Measurements from ENCODE around the gene ARHGAP19. TPM values are rescaled to one million over a fixed set of nuclear protein-coding genes. Genes with fewer than 3 reads are reported as not detected.

The ARHGAP19 gene, protein sequence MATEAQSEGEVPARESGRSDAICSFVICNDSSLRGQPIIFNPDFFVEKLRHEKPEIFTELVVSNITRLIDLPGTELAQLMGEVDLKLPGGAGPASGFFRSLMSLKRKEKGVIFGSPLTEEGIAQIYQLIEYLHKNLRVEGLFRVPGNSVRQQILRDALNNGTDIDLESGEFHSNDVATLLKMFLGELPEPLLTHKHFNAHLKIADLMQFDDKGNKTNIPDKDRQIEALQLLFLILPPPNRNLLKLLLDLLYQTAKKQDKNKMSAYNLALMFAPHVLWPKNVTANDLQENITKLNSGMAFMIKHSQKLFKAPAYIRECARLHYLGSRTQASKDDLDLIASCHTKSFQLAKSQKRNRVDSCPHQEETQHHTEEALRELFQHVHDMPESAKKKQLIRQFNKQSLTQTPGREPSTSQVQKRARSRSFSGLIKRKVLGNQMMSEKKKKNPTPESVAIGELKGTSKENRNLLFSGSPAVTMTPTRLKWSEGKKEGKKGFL
- total RNA-seq = 1 to 10 TPM; 8.0 to 9.8 TPM

- H3K4me1 ChIP-seq = no peaks in the 10 kb centered on the region
- peak within 1 kb of the TSS; percentile 98 for H3K27ac ChIP-seq
- TF ChIP-seq, protein P1, sequence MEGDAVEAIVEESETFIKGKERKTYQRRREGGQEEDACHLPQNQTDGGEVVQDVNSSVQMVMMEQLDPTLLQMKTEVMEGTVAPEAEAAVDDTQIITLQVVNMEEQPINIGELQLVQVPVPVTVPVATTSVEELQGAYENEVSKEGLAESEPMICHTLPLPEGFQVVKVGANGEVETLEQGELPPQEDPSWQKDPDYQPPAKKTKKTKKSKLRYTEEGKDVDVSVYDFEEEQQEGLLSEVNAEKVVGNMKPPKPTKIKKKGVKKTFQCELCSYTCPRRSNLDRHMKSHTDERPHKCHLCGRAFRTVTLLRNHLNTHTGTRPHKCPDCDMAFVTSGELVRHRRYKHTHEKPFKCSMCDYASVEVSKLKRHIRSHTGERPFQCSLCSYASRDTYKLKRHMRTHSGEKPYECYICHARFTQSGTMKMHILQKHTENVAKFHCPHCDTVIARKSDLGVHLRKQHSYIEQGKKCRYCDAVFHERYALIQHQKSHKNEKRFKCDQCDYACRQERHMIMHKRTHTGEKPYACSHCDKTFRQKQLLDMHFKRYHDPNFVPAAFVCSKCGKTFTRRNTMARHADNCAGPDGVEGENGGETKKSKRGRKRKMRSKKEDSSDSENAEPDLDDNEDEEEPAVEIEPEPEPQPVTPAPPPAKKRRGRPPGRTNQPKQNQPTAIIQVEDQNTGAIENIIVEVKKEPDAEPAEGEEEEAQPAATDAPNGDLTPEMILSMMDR (IDR thresholded peaks at IDR 0.05) = no peak
- intact Hi-C loops (cut with DNase I) = loop anchor here (5.0 kb wide), 1 partner anchor 40 kb away; the partner anchor contains the start of gene FRAT2
- H3K36me3 ChIP-seq = no peaks in the 10 kb centered on the region
- H3K9me3 ChIP-seq = no peaks in the 10 kb centered on the region
- peak within 1 kb of the TSS; percentile 72 for H3K4me3 ChIP-seq
- H3K27me3 ChIP-seq = no peaks in the 10 kb centered on the region
- H3K9ac ChIP-seq (ENCODE audit: low read depth in 2 of 2, low read length in 2 of 2) = peak within 1 kb of the TSS; percentile 79 to 89
- peak; percentile 96 for DNase-seq
Observed at GRCh38 chr10:97292097-97292861, at the start of gene ARHGAP19. Gene ARHGAP19, minus strand, starts transcription at chr10:97292637. Its CDS starts 10 bp downstream, at chr10:97292627.

DNA sequence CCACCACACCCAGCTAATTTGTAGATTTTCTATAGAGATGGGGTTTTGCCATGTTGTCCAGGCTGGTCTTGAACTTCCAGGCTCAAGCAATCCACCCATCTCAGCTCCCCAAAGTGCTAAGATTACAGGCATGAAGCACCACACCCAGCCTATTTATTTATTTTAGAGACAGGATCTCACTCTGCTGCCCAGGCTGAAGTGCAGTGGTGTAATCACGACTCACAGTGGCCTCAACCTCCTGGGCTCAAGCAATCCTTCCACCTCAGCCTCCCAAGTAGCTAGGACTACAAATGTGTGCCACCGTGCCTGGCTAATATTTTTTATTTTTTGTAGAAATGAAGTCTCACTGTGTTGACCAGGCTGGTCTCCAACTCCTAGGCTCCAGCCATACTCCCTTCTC lies 49.0 kb upstream of the ARHGAP19 start:
- no peak overlapping the region for H3K9ac ChIP-seq (ENCODE audit: low read depth in 2 of 2, low read length in 2 of 2)
- H3K9me3 ChIP-seq = no peaks in the 10 kb centered on the region
- H3K4me1 ChIP-seq = no peaks in the 10 kb centered on the region
- intact Hi-C loops (cut with DNase I) = no loop called here
- no peaks in the 10 kb centered on the region for H3K36me3 ChIP-seq
- DNase-seq = no peak
- H3K27ac ChIP-seq = no peak overlapping the region
- H3K27me3 ChIP-seq = no peaks in the 10 kb centered on the region
- TF ChIP-seq, protein P1 (IDR thresholded peaks at IDR 0.05) = no peak
- no peak overlapping the region for H3K4me3 ChIP-seq

GRCh38 chr10:97338041-97338440 lies 45.6 kb upstream of the ARHGAP19 start:
- DNase-seq = no peak
- Histone ChIP-seq H3K9ac (ENCODE audit: low read depth in 2 of 2, low read length in 2 of 2) (no peak overlapping the region), H3K9me3 (no peaks in the 10 kb centered on the region), H3K4me3 (no peak overlapping the region), H3K36me3 (no peaks in the 10 kb centered on the region), H3K27me3 (no peaks in the 10 kb centered on the region), H3K27ac (no peak overlapping the region), H3K4me1 (peaks cover 4% of the 10 kb centered on the region)
- TF ChIP-seq, protein P1 (IDR thresholded peaks at IDR 0.05) = no peak
- intact Hi-C loops (cut with DNase I) = no loop called here

DNA sequence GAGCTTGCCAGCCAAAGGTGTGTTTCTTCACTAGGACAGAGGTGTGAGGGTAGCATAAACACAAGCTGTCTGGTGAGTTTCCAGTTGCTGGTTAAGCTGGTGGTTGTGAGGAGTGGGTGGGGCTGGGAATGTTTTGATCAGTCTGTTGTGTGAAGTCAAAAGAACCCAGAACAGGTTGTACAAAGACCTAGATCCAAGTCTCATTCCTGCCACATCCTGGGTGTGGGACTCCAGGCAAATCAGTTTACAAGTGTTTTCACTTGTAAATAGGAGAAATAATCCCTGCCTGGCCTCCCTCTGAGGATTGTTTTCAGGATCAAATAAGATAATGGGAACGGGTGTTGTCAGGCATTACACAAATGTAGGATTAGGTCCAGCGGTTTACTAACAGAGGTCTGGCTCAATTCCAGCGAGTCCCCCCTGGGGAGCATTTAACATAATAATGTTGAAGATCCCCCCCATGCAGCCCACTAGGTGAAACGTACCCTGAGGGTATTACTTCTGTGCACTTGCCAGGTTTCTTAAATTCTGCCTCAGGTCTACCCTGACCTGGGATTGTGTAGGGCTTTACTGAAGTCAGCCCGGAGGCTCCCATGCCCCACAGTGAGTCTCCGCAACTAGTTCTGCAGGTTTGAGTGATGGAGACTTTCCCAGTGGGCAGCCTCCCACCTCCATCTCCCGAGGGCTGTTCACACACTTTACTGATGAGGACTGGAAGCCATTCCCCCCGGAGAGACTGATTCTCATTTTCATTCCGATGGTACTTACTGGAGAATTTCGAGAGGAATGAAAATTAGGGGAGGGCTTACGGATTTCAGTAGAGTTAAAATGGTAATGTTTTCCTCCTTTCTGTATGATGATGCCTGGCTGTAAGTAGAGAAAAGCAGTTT lies 44.8 kb upstream of the ARHGAP19 start:
- intact Hi-C loops (cut with DNase I) = no loop called here
- H3K9me3 ChIP-seq = no peaks in the 10 kb centered on the region
- H3K4me1 ChIP-seq = peaks cover 4% of the 10 kb centered on the region
- H3K9ac ChIP-seq (ENCODE audit: low read depth in 2 of 2, low read length in 2 of 2) = peak overlapping the region in 1 of 2 donors; percentile 57
- no peak overlapping the region for H3K4me3 ChIP-seq
- no peaks in the 10 kb centered on the region for H3K36me3 ChIP-seq
- DNase-seq = peak; percentile 79
- TF ChIP-seq, protein P1 (IDR thresholded peaks at IDR 0.05) = no peak
- no peak overlapping the region for H3K27ac ChIP-seq
- no peaks in the 10 kb centered on the region for H3K27me3 ChIP-seq

DNA sequence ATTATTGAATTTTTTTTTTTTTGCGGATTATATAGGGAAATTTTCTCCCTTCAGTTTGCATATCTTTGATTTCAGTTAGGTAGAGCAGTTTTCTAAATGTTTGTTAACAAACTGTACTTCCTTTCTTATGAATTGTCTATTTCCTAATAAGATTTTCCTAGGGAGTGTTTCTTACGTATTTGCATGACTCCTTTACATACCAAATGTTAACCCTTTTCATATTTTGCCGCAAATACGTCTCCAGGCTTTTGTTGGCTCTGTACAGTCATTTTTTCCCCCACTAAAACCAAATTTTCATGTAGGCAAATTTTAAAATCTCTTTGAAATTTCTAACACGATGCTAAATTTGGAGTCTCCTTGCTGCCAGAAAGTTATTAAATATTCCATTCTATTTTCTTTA lies 44.0 kb upstream of the ARHGAP19 start:
- Histone ChIP-seq H3K4me3 (no peak overlapping the region), H3K36me3 (no peaks in the 10 kb centered on the region), H3K9ac (ENCODE audit: low read depth in 2 of 2, low read length in 2 of 2) (peak overlapping the region in 1 of 2 donors; percentile 58), H3K9me3 (no peaks in the 10 kb centered on the region), H3K27ac (no peak overlapping the region), H3K27me3 (no peaks in the 10 kb centered on the region), H3K4me1 (peaks cover 9% of the 10 kb centered on the region)
- intact Hi-C loops (cut with DNase I) = no loop called here
- no peak for DNase-seq
- TF ChIP-seq, protein P1 (IDR thresholded peaks at IDR 0.05) = no peak

All from colonic mucosa (tissue), 4 donors.